Endothelial cell of umbilical vein (primary cell): ENCODE results near the gene BNIP2. TPM values are rescaled to one million over a fixed set of nuclear protein-coding genes. Genes with fewer than 3 reads are reported as not detected.

Experiments
- BruUV-seq: library from RNA; stranded (reverse); fragments of 400-500 nt; replicated peaks from 2 replicates; lab custom pipeline; 2021; lab: Mats Ljungman, UMichigan
- CTCF ChIA-PET: fragments of 300-600, 350-600 bp; sonication (Branson Sonifier 250); formaldehyde crosslinking; loops from one replicate; lab custom pipeline; 2021; ENCODE audit warnings: antibody characterized with exemption, inconsistent platforms; lab: Charles Lee
- POLR2A ChIA-PET: fragments of 300-600, 350-600 bp; sonication (Branson Sonifier 250); formaldehyde crosslinking; loops from one replicate; lab custom pipeline; 2021; ENCODE audit warnings: antibody characterized with exemption, inconsistent platforms; lab: Charles Lee
- DNase-seq: peaks from one replicate; pipeline ENCODE4 v3.0.0-alpha.2; 2011; ENCODE audit warnings: low read depth, low spot score
- FAIRE-seq: peaks from 2 replicates; lab custom pipeline; 2011; peaks lifted over from hg19 to GRCh38; lab: Jason Lieb, UNC
- H2AFZ ChIP-seq: 2 replicates; pipeline ENCODE4 v1.6.0; 2012; ENCODE audit warnings: low read depth, low read length, control low read depth, inconsistent platforms
- H3K27ac ChIP-seq: 2 replicates; pipeline ENCODE4 v1.5.1; 2011; ENCODE audit warnings: low read depth, mild to moderate bottlenecking, control low read depth, low read length, moderate library complexity; ENCODE audit not compliant: insufficient read depth
- H3K27me3 ChIP-seq, 2 experiments: 2 replicates each; pipeline versions ENCODE4 v1.6.0 to v1.6.1; 2011; ENCODE audit warnings: low read length in 2 of 2, mixed read lengths in 1 of 2; ENCODE audit not compliant: control insufficient read depth in 2 of 2, insufficient read depth in 2 of 2
- H3K36me3 ChIP-seq, 2 experiments: 2 replicates in 1 of 2; 3 replicates in 1 of 2; pipeline ENCODE4 v1.5.1; 2011; ENCODE audit warnings: low read length in 2 of 2, mild to moderate bottlenecking in 1 of 2, moderate library complexity in 1 of 2; ENCODE audit not compliant: control insufficient read depth in 2 of 2, insufficient read depth in 2 of 2; ENCODE audit errors: extremely low read depth in 1 of 2
- H3K4me1 ChIP-seq: 3 replicates; pipeline ENCODE4 v1.5.1; 2011; ENCODE audit warnings: mild to moderate bottlenecking, low read length; ENCODE audit not compliant: control insufficient read depth, insufficient read depth; ENCODE audit errors: extremely low read depth
- H3K4me2 ChIP-seq: 2 replicates; pipeline ENCODE4 v1.6.1; 2011; ENCODE audit warnings: low read length, control low read depth, mixed read lengths; ENCODE audit not compliant: insufficient read depth
- H3K4me3 ChIP-seq, 3 experiments: fragments of 200-600 bp in 1 of 3; sonication (generic), shearing (Covaris generic) in 1 of 3; replicated peaks in 1 of 3; 2 replicates each; pipeline ENCODE4 v1.5.1; 2011 to 2016; ENCODE audit warnings: control low read depth in 3 of 3, low read length in 3 of 3, mild to moderate bottlenecking in 2 of 3, inconsistent platforms in 1 of 3, low read depth in 1 of 3, moderate library complexity in 1 of 3; ENCODE audit not compliant: insufficient read depth in 1 of 3
- H3K79me2 ChIP-seq: 2 replicates; pipeline ENCODE4 v1.6.0; 2012; ENCODE audit warnings: low read length, inconsistent platforms; ENCODE audit not compliant: control insufficient read depth, insufficient read depth
- H3K9ac ChIP-seq: replicated peaks from 2 replicates; pipeline ENCODE3; 2011; ENCODE audit warnings: low read length, control low read depth; ENCODE audit not compliant: insufficient read depth; ENCODE audit errors: extremely low read depth
- H3K9me1 ChIP-seq: replicated peaks from 3 replicates; pipeline ENCODE4 v1.6.0; 2011; ENCODE audit warnings: mild to moderate bottlenecking, low read length; ENCODE audit not compliant: control insufficient read depth, insufficient read depth; ENCODE audit errors: extremely low read depth
- H3K9me3 ChIP-seq: replicated peaks from 2 replicates; pipeline ENCODE4 v1.5.1; 2012; ENCODE audit warnings: low read length, inconsistent platforms; ENCODE audit not compliant: control insufficient read depth, insufficient read depth
- H4K20me1 ChIP-seq: replicated peaks from 2 replicates; pipeline ENCODE3; 2011; ENCODE audit warnings: mild to moderate bottlenecking, low read length; ENCODE audit not compliant: control insufficient read depth, insufficient read depth; ENCODE audit errors: extremely low read depth
- CTCF ChIP-seq, 2 donors: IDR thresholded peaks; 1 replicate in 1 of 2; 2 replicates in 1 of 2; pipeline ENCODE4 v1.5.1; 2011; ENCODE audit warnings: low read length in 2 of 2, mild to moderate bottlenecking in 2 of 2, moderate library complexity in 2 of 2, control low read depth in 1 of 2, inconsistent platforms in 1 of 2, low read depth in 1 of 2; ENCODE audit not compliant: insufficient read depth in 1 of 2; ENCODE audit errors: extremely low read depth in 1 of 2
- EZH2 ChIP-seq: IDR thresholded peaks from 2 replicates; pipeline ENCODE4 v1.6.1; 2012; ENCODE audit warnings: borderline replicate concordance, low read depth, mild to moderate bottlenecking, moderate library complexity, low read length, inconsistent platforms; ENCODE audit not compliant: severe bottlenecking
- FOS ChIP-seq: IDR thresholded peaks from 2 replicates; pipeline ENCODE4 v1.6.1; 2011; ENCODE audit warnings: mild to moderate bottlenecking, low read length, moderate library complexity, borderline replicate concordance; ENCODE audit not compliant: insufficient read depth
- GATA2 ChIP-seq: IDR thresholded peaks from 2 replicates; pipeline ENCODE4 v1.7.0; 2011; ENCODE audit warnings: low read depth, mild to moderate bottlenecking, moderate library complexity, mixed read lengths, low read length; ENCODE audit not compliant: insufficient read length, insufficient read depth
- JUN ChIP-seq: IDR thresholded peaks from 2 replicates; pipeline ENCODE4 v1.6.1; 2011; ENCODE audit warnings: borderline replicate concordance, low read depth; ENCODE audit not compliant: insufficient read length, insufficient read depth
- MAX ChIP-seq: IDR thresholded peaks from 2 replicates; pipeline ENCODE4 v1.6.1; 2011; ENCODE audit not compliant: insufficient read depth, insufficient read length
- MYC ChIP-seq: IDR thresholded peaks from one replicate; pipeline ENCODE4 v1.6.1; 2011; ENCODE audit warnings: mild to moderate bottlenecking, low read depth, low read length
- POLR2A ChIP-seq: IDR thresholded peaks from 2 replicates; pipeline ENCODE4 v1.6.1; 2012; ENCODE audit warnings: low read depth, mild to moderate bottlenecking, control low read depth, low read length
- POLR2AphosphoS5 ChIP-seq: IDR thresholded peaks from 2 replicates; pipeline ENCODE4 v1.6.1; 2012; ENCODE audit warnings: low read depth, mild to moderate bottlenecking, control low read depth, low read length, moderate library complexity; ENCODE audit not compliant: insufficient read depth
- dilution Hi-C: fragments of 300-500 bp; cut with MboI; formaldehyde crosslinking; loops from one replicate; pipeline ENCODE4 v1.15.0; 2019; ENCODE audit warnings: low sequenced_read_pairs; ENCODE audit not compliant: extremely low pct_ligation_motif_present
- intact Hi-C: fragments of 100-400 bp; cut with micrococcal nuclease; formaldehyde crosslinking; loops from one replicate; pipeline ENCODE4 v1.10.0; 2022
- polyA plus RNA-seq, 4 experiments: library from polyadenylated mRNA; depleted of rRNA in 3 of 4; stranded (reverse) in 3 of 4; unstranded in 1 of 4; fragments of >200 nt; gene quantifications; 2 replicates each; pipeline versions ENCODE4 v1.2.1 to v1.2.3, GENCODE V29; 2011 to 2012; ENCODE audit warnings: missing spikeins in 1 of 4
- total RNA-seq: library from RNA; stranded (reverse); gene quantifications from 2 replicates; pipeline ENCODE4 v1.2.3, GENCODE V29; 2021

BNIP2 gene
- total and polyA plus RNA-seq, 2 donors (not counting 3 experiments of a cell fraction or from before 2014, with no cell fraction given) = 39.1 to 90.1 TPM

DNA sequence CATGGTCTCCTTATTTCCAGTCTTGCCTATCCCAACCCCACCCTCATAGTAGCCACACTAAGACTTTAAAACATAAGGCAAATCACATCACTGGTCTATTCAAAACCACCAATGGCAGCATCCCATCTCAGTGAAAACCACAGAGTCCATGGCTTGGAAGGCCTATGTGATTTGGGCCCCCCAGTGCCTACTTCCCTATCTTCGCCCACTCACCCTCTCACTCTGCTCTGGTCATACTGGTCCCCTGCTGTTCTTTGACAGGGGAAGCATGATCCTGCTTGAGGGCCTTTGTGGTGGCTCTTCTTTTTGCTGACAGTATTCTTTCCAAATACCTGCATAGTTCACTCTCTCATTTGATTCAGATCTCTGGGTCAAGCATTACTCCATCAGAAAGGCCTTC, 35.1 kb downstream of the BNIP2 start:
- Histone ChIP-seq H3K9me3 (no peaks in the 10 kb centered on the region), H3K27ac (no peak overlapping the region), H3K4me3 (no peak overlapping the region), H3K27me3 (no peaks in the 10 kb centered on the region), H3K4me1 (peaks cover 14% of the 10 kb centered on the region), H3K9ac (no peak overlapping the region), H3K36me3 (peaks cover 4 to 20% of the 10 kb centered on the region in 2 experiments), H4K20me1 (peaks cover 7% of the 10 kb centered on the region), H2AFZ (no peak overlapping the region), H3K79me2 (peaks cover 47% of the 10 kb centered on the region), H3K9me1 (no peaks in the 10 kb centered on the region), H3K4me2 (no peak overlapping the region)
- TF ChIP-seq JUN (no peak), EZH2 (no peak), MAX (no peak), MYC (no peak), FOS (no peak), POLR2A (no peak)
- BruUV-seq = no TSS peak
- FAIRE-seq (no peak), DNase-seq (no peak)
- CTCF ChIA-PET = interaction anchor here (1.1 kb wide), 1 partner anchor 12 kb away, joined by 3 read pairs; no protein-coding TSS in a partner anchor
- dilution Hi-C loops (no loop called here), intact Hi-C loops (no loop called here)
- POLR2A ChIA-PET = no interaction called here

GRCh38 chr15:59649603-59650002, 39.5 kb downstream of the BNIP2 start:
- Histone ChIP-seq H3K27me3 (no peaks in the 10 kb centered on the region), H3K9ac (no peak overlapping the region), H3K9me1 (no peaks in the 10 kb centered on the region), H3K27ac (no peak overlapping the region), H2AFZ (no peak overlapping the region), H3K4me1 (no peaks in the 10 kb centered on the region), H3K79me2 (peaks cover 21% of the 10 kb centered on the region), H3K4me3 (no peak overlapping the region), H3K36me3 (peaks cover 4 to 23% of the 10 kb centered on the region in 2 experiments), H3K4me2 (no peak overlapping the region), H3K9me3 (no peaks in the 10 kb centered on the region), H4K20me1 (no peaks in the 10 kb centered on the region)
- ChIA-PET POLR2A (interaction anchor here (1.1 kb wide), 1 partner anchor 8 kb away, joined by 3 read pairs; the partner anchor contains the start of gene GTF2A2), CTCF (interaction anchor here (1.3 to 4.2 kb wide), 3 partner anchors 8 to 117 kb away, joined by 3 to 16 read pairs (median 4); partner anchors contain the start of gene GTF2A2)
- BruUV-seq = no TSS peak
- FAIRE-seq (no peak), DNase-seq (no peak)
- intact Hi-C loops = no loop called here
- dilution Hi-C loops = no loop called here
- TF ChIP-seq POLR2AphosphoS5 (no peak), MAX (no peak), CTCF (IDR thresholded peaks at IDR 0.05; ENCODE audit: extremely low read depth in 1 of 2, insufficient read depth in 1 of 2, low read depth in 1 of 2, low read length in 2 of 2) (no peak), JUN (no peak), POLR2A (no peak), MYC (no peak), GATA2 (no peak), FOS (no peak), EZH2 (no peak)
